HepG2 (cell line): ENCODE results near the gene UBQLN4. TPM values are rescaled to one million over a fixed set of nuclear protein-coding genes. Genes with fewer than 3 reads are reported as not detected.

Source experiments
- ATAC-seq: fragments of 200-7000 bp; cut with Tn5 transposase; 3 replicates; pipeline ENCODE4 v1.9.1; 2020; ENCODE audit warnings: mild to moderate bottlenecking, moderate library complexity
- BruUV-seq: library from RNA; stranded (reverse); fragments of 400-500 nt; replicated peaks from 2 replicates; lab custom pipeline; 2021; lab: Mats Ljungman, UMichigan
- CTCF ChIA-PET: fragments of 300-600 bp; formaldehyde crosslinking; extraction: SDS; loops from one replicate; lab custom pipeline; 2021; ENCODE audit warnings: low total read pairs, inconsistent platforms, low intra/inter-chr PET ratio; lab: Yijun Ruan, JAX
- POLR2A ChIA-PET: fragments of 350-600 bp; sonication (Branson Sonifier 250); formaldehyde crosslinking; loops from one replicate; lab custom pipeline; 2020; ENCODE audit warnings: antibody characterized with exemption, inconsistent platforms; lab: Yijun Ruan, JAX
- DNase-seq: peaks from one replicate; pipeline ENCODE4 v3.0.0-alpha.2; 2015; ENCODE audit warnings: low spot score
- FAIRE-seq: peaks from 3 replicates; lab custom pipeline; 2011; peaks lifted over from hg19 to GRCh38; lab: Jason Lieb, UNC
- H2AFZ ChIP-seq: one replicate; pipeline ENCODE4 v1.6.1; 2011; ENCODE audit warnings: low read length, inconsistent platforms
- H3K27ac ChIP-seq: fragments of 300-600 bp; 3 replicates; pipeline ENCODE4 v1.8.0; 2011; ENCODE audit warnings: mixed run types, mild to moderate bottlenecking, mixed read lengths, low read length, inconsistent platforms; ENCODE audit not compliant: insufficient read depth; ENCODE audit errors: extremely low read length
- H3K27me3 ChIP-seq, 2 experiments: fragments of 200-600 bp in 1 of 2; 2 replicates in 1 of 2; 3 replicates in 1 of 2; pipeline versions ENCODE4 v1.6.0 to v1.8.0; 2011; ENCODE audit warnings: low read length in 2 of 2, mild to moderate bottlenecking in 2 of 2, moderate library complexity in 2 of 2, inconsistent platforms in 1 of 2; ENCODE audit not compliant: insufficient read depth in 2 of 2, control insufficient read depth in 1 of 2
- H3K36me3 ChIP-seq, 2 experiments: fragments of 200-600 bp in 1 of 2; replicated peaks in 1 of 2; 2 replicates in 1 of 2; 3 replicates in 1 of 2; pipeline versions ENCODE4 v1.5.1 to v1.8.0; 2011; ENCODE audit warnings: low read length in 2 of 2, inconsistent platforms in 1 of 2; ENCODE audit not compliant: insufficient read depth in 2 of 2, control insufficient read depth in 1 of 2
- H3K4me1 ChIP-seq: 2 replicates; pipeline ENCODE4 v1.5.1; 2012; ENCODE audit warnings: low read length, inconsistent platforms; ENCODE audit not compliant: insufficient read depth
- H3K4me2 ChIP-seq: 2 replicates; pipeline ENCODE4 v1.6.0; 2011; ENCODE audit warnings: low read depth, low read length, inconsistent platforms
- H3K4me3 ChIP-seq, 3 experiments: fragments of 200-600 bp in 1 of 3; sonication (generic), shearing (Covaris generic) in 1 of 3; replicated peaks in 1 of 3; 2 replicates each; pipeline ENCODE4 v1.5.1; 2011 to 2016; ENCODE audit warnings: low read length in 3 of 3, inconsistent platforms in 2 of 3, low read depth in 2 of 3, mild to moderate bottlenecking in 2 of 3, control low read depth in 1 of 3, mixed read lengths in 1 of 3; ENCODE audit not compliant: insufficient read depth in 1 of 3
- H3K79me2 ChIP-seq: one replicate; pipeline ENCODE4 v1.6.1; 2011; ENCODE audit warnings: low read length, inconsistent platforms; ENCODE audit not compliant: insufficient read depth
- H3K9ac ChIP-seq: 2 replicates; pipeline ENCODE4 v1.6.0; 2011; ENCODE audit warnings: mild to moderate bottlenecking, low read depth, low read length, inconsistent platforms; ENCODE audit not compliant: insufficient read depth
- H3K9me3 ChIP-seq: 2 replicates; pipeline ENCODE4 v1.5.1; 2012; ENCODE audit warnings: mild to moderate bottlenecking, low read length
- H4K20me1 ChIP-seq: 2 replicates; pipeline ENCODE4 v1.6.0; 2011; ENCODE audit warnings: inconsistent platforms, mild to moderate bottlenecking, low read length, moderate library complexity; ENCODE audit not compliant: insufficient read depth
- E2F1 ChIP-seq: sonication (generic); formaldehyde crosslinking; IDR thresholded peaks from 2 replicates; pipeline ENCODE4 v1.5.0; 2020; ENCODE audit warnings: missing genetic modification reagents
- IKZF4 ChIP-seq: sonication (generic); formaldehyde crosslinking; IDR thresholded peaks from 2 replicates; pipeline ENCODE4 v1.5.1; 2020; ENCODE audit warnings: borderline replicate concordance, mild to moderate bottlenecking, low read depth, missing genetic modification reagents; ENCODE audit errors: not compliant biosample characterization
- MED13 ChIP-seq: sonication (generic); formaldehyde crosslinking; IDR thresholded peaks from 2 replicates; pipeline ENCODE4 v1.5.0; 2020; ENCODE audit warnings: missing genetic modification reagents
- PHF5A ChIP-seq: IDR thresholded peaks from one replicate; pipeline ENCODE4 v1.6.1; 2018; ENCODE audit warnings: low read depth, missing genetic modification reagents; ENCODE audit not compliant: unreplicated experiment
- SMAD3 ChIP-seq: sonication (generic); formaldehyde crosslinking; IDR thresholded peaks from 2 replicates; pipeline ENCODE4 v1.4.0; 2020; ENCODE audit warnings: missing genetic modification reagents
- TERF1 ChIP-seq: sonication (generic); formaldehyde crosslinking; IDR thresholded peaks from 2 replicates; pipeline ENCODE4 v1.8.0; 2022; ENCODE audit warnings: mild to moderate bottlenecking, missing genetic modification reagents, moderate library complexity
- ZFP41 ChIP-seq: sonication (generic); formaldehyde crosslinking; IDR thresholded peaks from 2 replicates; pipeline ENCODE4 v1.4.0; 2020; ENCODE audit warnings: mild to moderate bottlenecking, missing genetic modification reagents, borderline replicate concordance
- ZKSCAN1 ChIP-seq: fragments of 150-350 bp; IDR thresholded peaks from 2 replicates; pipeline ENCODE4 v1.6.1; 2014; ENCODE audit warnings: low read length
- ZNF121 ChIP-seq: sonication (generic); formaldehyde crosslinking; IDR thresholded peaks from 2 replicates; pipeline ENCODE4 v1.5.0; 2020; ENCODE audit warnings: mild to moderate bottlenecking, missing genetic modification reagents
- ZNF234 ChIP-seq: sonication (generic); formaldehyde crosslinking; conservative IDR thresholded peaks from 2 replicates; pipeline ENCODE4 v1.5.1; 2020; ENCODE audit warnings: mild to moderate bottlenecking, missing genetic modification reagents
- ZNF331 ChIP-seq: sonication (generic); formaldehyde crosslinking; IDR thresholded peaks from 2 replicates; pipeline ENCODE4 v1.4.0; 2020; ENCODE audit warnings: missing genetic modification reagents
- ZNF577 ChIP-seq: sonication (generic); formaldehyde crosslinking; IDR thresholded peaks from 2 replicates; pipeline ENCODE4 v1.4.0; 2020; ENCODE audit warnings: mild to moderate bottlenecking, low read depth, missing genetic modification reagents, borderline replicate concordance
- WGBS: methylation state at CpG from one replicate; pipeline ENCODE4 v1.1.6; 2017; ENCODE audit warnings: low lambda C conversion rate; 5-methylcytosine and 5-hydroxymethylcytosine counted together
- in situ Hi-C: cut with HindIII; loops from 2 replicates; pipeline ENCODE4 v1.10.0; 2017; ENCODE audit warnings: low pct_unique_long_range_greater_than_20kb; ENCODE audit not compliant: extremely low pct_ligation_motif_present
- intact Hi-C: fragments of 100-400 bp; cut with micrococcal nuclease; formaldehyde crosslinking; loops from one replicate; pipeline ENCODE4 v1.10.0; 2022; ENCODE audit not compliant: unreplicated experiment
- polyA plus RNA-seq, 8 experiments: library from polyadenylated mRNA; depleted of rRNA in 3 of 8; stranded (reverse) in 7 of 8; unstranded in 1 of 8; fragments of >200 nt; fragmentation: Illumina TruSeq in 4 of 8; extraction: Trizol in 4 of 8; gene quantifications; 2 replicates each; pipeline versions ENCODE4 v1.2.1 to v1.2.3, GENCODE V29; 2011 to 2016; ENCODE audit warnings: low read depth in 4 of 8, missing spikeins in 1 of 8, mixed read lengths in 1 of 8; ENCODE audit not compliant: insufficient read depth in 1 of 8
- total RNA-seq, 5 experiments: library from RNA; depleted of rRNA; stranded (reverse); fragments of >200 nt; fragmentation: Illumina TruSeq; extraction: Trizol; gene quantifications; 2 replicates each; pipeline ENCODE4 v1.2.3, GENCODE V29; 2016; ENCODE audit warnings: low read depth in 1 of 5

The UBQLN4 gene
- total and polyA plus RNA-seq, 2 of the 13 experiments (the other 11 are each of a cell fraction or from before 2014, with no cell fraction given) = 31.5 to 39.8 TPM

- TF ChIP-seq TERF1 (CRISPR knock-in tag) (no peak), ZNF121 (CRISPR knock-in tag) (no peak), SMAD3 (CRISPR knock-in tag) (no peak), E2F1 (CRISPR knock-in tag) (no peak), MED13 (CRISPR knock-in tag) (no peak), ZNF577 (CRISPR knock-in tag) (no peak), PHF5A (no peak), ZNF331 (CRISPR knock-in tag) (no peak)
Observed at GRCh38 chr1:155996166-155996565, 57.4 kb downstream of the UBQLN4 start (continued).

- Histone ChIP-seq H3K4me2 (no peak overlapping the region), H3K27ac (no peak overlapping the region), H3K36me3 (no peaks in the 10 kb centered on the region), H3K4me1 (peaks cover 70% of the 10 kb centered on the region), H3K27me3 (no peaks in the 10 kb centered on the region), H3K9ac (no peak overlapping the region), H3K79me2 (no peaks in the 10 kb centered on the region), H3K4me3 (no peak overlapping the region), H3K9me3 (no peaks in the 10 kb centered on the region), H4K20me1 (no peaks in the 10 kb centered on the region), H2AFZ (no peak overlapping the region)
- ATAC-seq (no peak), DNase-seq (no peak), FAIRE-seq (no peak)
- ChIA-PET POLR2A (no interaction called here), CTCF (no interaction called here)
- no TSS peak for BruUV-seq
- WGBS = 41% methylated on average over 3 of the region's 3 CpGs
- intact Hi-C loops (no loop called here), in situ Hi-C loops (no loop called here)
- no peak for TF ChIP-seq ZFP41 (CRISPR knock-in tag)
- TF ChIP-seq ZNF234 (CRISPR knock-in tag) = no peak
- TF ChIP-seq ZNF331 (CRISPR knock-in tag) = no peak
- TF ChIP-seq IKZF4 (CRISPR knock-in tag) = no peak
- TF ChIP-seq ZKSCAN1 = no peak
Observed at GRCh38 chr1:155993595-155993994, 60.0 kb downstream of the UBQLN4 start.
